ENCODE measurements around the gene METTL13. TPM values are rescaled to one million over a fixed set of nuclear protein-coding genes. Genes with fewer than 3 reads are reported as not detected.

The METTL13 gene
- total and polyA plus RNA-seq, 9 of the 15 experiments (the other 6 are each of a cell fraction or from before 2014, with no cell fraction given): 18.9 to 78.9 (median 54.9) TPM

DNA sequence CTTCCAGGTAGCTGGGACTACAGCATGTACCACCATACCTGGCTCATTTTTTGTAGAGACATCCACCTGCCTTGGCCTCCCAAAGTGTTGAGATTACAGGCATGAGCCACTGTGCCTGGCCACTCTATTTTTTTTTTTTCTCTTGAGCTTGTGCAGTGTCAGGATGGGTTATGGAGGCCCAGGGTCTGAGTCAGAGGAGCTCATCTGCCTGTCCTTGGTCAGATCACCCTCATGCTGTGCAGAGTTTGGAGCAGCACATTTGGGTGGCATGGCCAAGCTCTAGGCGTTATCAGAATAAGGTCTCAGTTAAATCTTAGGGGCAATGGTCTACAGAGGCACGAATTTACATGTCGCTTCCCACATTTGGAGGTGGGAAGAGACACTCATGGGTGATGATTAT lies 16.9 kb downstream of the METTL13 start (continued):
- TF ChIP-seq, protein P1, sequence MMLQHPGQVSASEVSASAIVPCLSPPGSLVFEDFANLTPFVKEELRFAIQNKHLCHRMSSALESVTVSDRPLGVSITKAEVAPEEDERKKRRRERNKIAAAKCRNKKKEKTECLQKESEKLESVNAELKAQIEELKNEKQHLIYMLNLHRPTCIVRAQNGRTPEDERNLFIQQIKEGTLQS (IDR thresholded peaks at IDR 0.05): no peak
- TF ChIP-seq, protein P1 (CRISPR knock-in tag; conservative IDR thresholded peaks at IDR 0.05): no peak
- TF ChIP-seq SRSF9 (IDR thresholded peaks at IDR 0.05; ENCODE audit: borderline replicate concordance, low read depth, low read length) (no peak), SMAD4 (CRISPR knock-in tag; conservative IDR thresholded peaks at IDR 0.05) (no peak), CXXC5 (CRISPR knock-in tag; IDR thresholded peaks at IDR 0.05) (no peak), NFIC (IDR thresholded peaks at IDR 0.05) (no peak), NFXL1 (CRISPR knock-in tag; IDR thresholded peaks at IDR 0.05) (no peak)

DNA sequence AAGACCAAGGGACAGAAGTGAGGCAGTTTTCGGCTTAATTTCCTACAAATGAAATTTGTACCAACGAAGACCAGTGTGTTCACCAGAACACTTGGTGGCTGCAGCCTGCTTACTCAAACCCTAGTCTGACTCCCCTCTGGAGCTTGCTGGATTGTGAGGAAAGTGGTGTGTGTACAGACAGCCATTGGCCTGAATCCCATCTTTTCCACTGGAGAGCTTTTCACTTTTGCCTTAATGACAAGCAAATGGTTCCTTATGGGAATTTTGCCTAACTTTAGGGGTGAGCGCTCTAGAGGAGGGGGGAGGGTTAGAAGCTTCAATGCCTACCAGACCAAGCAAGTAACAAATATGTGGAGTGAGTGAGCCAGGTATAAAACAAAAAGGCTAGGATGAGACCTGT lies 17.3 kb downstream of the METTL13 start:
- in situ Hi-C loops (cut with MboI): no loop called here
- peaks cover 0 to 3% of the 10 kb centered on the region in 2 experiments; a peak in 1 of 5 replicates for H3K4me1 ChIP-seq (replicated peaks in 1 of 2; ENCODE audit: control insufficient read depth in 2 of 2, insufficient read depth in 2 of 2, low read length in 2 of 2)
- POLR2A ChIA-PET: interaction anchor here (0.6 to 3.2 kb wide), 4 partner anchors 10 to 734 kb away, joined by 3 to 11 read pairs (median 4); partner anchors contain the start of genes METTL13 and SUCO
- WGBS (ENCODE audit: insufficient coverage, low coverage, missing lambda C conversion rate): 94% methylated on average over 3 of the region's 3 CpGs
- H3K9ac ChIP-seq (ENCODE audit: insufficient read depth in 1 of 2, low read depth in 2 of 2, low read length in 2 of 2): no peak overlapping the region
- H4K20me1 ChIP-seq (replicated peaks; ENCODE audit: control insufficient read depth, insufficient read depth, low read length): no peaks in the 10 kb centered on the region
- H3K79me2 ChIP-seq (ENCODE audit: control insufficient read depth, insufficient read depth, low read length): no peaks in the 10 kb centered on the region
- H3K9me1 ChIP-seq (ENCODE audit: control insufficient read depth, insufficient read depth, low read length): no peaks in the 10 kb centered on the region
- FAIRE-seq (no peak), DNase-seq (ENCODE audit: extremely low read depth in 1 of 4, low spot score in 3 of 4) (no peak), ATAC-seq (no peak)
- BruUV-seq (replicated peaks): TSS peak; percentile 11
- CTCF ChIA-PET (ENCODE audit: low intra/inter-chr PET ratio): interaction anchor here (1.0 to 1.2 kb wide), 2 partner anchors 52 to 189 kb away, joined by 3 to 4 read pairs; no protein-coding TSS in a partner anchor
- H3K27ac ChIP-seq (ENCODE audit: extremely low read depth, low read depth, low read length): no peak overlapping the region
- H3K36me3 ChIP-seq (ENCODE audit: control insufficient read depth, insufficient read depth, low read length): peaks cover 43% of the 10 kb centered on the region
- H3K27me3 ChIP-seq (ENCODE audit: control insufficient read depth in 2 of 2, insufficient read depth in 2 of 2, low read length in 2 of 2): no peaks in the 10 kb centered on the region
- intact Hi-C loops (cut with micrococcal nuclease): no loop called here
- TF ChIP-seq, protein P2, sequence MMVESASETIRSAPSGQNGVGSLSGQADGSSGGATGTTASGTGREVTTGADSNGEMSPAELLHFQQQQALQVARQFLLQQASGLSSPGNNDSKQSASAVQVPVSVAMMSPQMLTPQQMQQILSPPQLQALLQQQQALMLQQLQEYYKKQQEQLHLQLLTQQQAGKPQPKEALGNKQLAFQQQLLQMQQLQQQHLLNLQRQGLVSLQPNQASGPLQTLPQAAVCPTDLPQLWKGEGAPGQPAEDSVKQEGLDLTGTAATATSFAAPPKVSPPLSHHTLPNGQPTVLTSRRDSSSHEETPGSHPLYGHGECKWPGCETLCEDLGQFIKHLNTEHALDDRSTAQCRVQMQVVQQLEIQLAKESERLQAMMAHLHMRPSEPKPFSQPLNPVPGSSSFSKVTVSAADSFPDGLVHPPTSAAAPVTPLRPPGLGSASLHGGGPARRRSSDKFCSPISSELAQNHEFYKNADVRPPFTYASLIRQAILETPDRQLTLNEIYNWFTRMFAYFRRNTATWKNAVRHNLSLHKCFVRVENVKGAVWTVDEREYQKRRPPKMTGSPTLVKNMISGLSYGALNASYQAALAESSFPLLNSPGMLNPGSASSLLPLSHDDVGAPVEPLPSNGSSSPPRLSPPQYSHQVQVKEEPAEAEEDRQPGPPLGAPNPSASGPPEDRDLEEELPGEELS (CRISPR knock-in tag; IDR thresholded peaks at IDR 0.05; ENCODE audit: borderline replicate concordance): no peak
- H3K4me2 ChIP-seq (ENCODE audit: insufficient read depth, low read length): no peak overlapping the region
- H3K4me3 ChIP-seq: no peak overlapping the region
- no peaks in the 10 kb centered on the region for H3K9me3 ChIP-seq (replicated peaks; ENCODE audit: control insufficient read depth, insufficient read depth, low read depth, low read length)
- no peak overlapping the region for H2AFZ ChIP-seq (ENCODE audit: low read depth, low read length)
